HEK293T (cell line): Measurements from ENCODE around the gene NABP2.
"Not testable (repeated sequence)": the region's sequence is repeated elsewhere in the genome, so short reads cannot be mapped to it uniquely, and the experiment has no call there.

Experiments
- CTCF ChIA-PET: fragments of 350-600 bp; formaldehyde crosslinking; extraction: SDS; loops from one replicate; lab custom pipeline; 2021; ENCODE audit warnings: antibody characterized with exemption, inconsistent platforms; lab: Yijun Ruan, JAX
- POLR2A ChIA-PET: fragments of 350-600 bp; formaldehyde crosslinking; extraction: SDS; loops from one replicate; lab custom pipeline; 2020; ENCODE audit warnings: antibody characterized with exemption, inconsistent platforms; lab: Yijun Ruan, JAX
- DNase-seq: peaks from one replicate; pipeline ENCODE4 v3.0.0; 2012; ENCODE audit warnings: mixed read lengths; ENCODE audit errors: extremely low spot score
- ARNT ChIP-seq: fragments of 450-650 bp; IDR thresholded peaks from 2 replicates; pipeline ENCODE4 v1.6.1; 2017; ENCODE audit warnings: mild to moderate bottlenecking
- BHLHE40 ChIP-seq: fragments of 450-650 bp; IDR thresholded peaks from 2 replicates; pipeline ENCODE4 v1.6.1; 2016; ENCODE audit warnings: mild to moderate bottlenecking, moderate library complexity, borderline replicate concordance
- CTBP1 ChIP-seq: fragments of 450-650 bp; IDR thresholded peaks from 2 replicates; pipeline ENCODE4 v1.6.1; 2016; ENCODE audit warnings: borderline replicate concordance
- ELF4 ChIP-seq: fragments of 450-650 bp; IDR thresholded peaks from 2 replicates; pipeline ENCODE4 v1.6.1; 2017; ENCODE audit warnings: antibody characterized with exemption
- FOXA1 ChIP-seq: fragments of 450-650 bp; IDR thresholded peaks from 2 replicates; pipeline ENCODE4 v1.6.1; 2016; ENCODE audit warnings: mild to moderate bottlenecking
- FOXK2 ChIP-seq: fragments of 450-650 bp; IDR thresholded peaks from 2 replicates; pipeline ENCODE4 v1.6.1; 2016; ENCODE audit warnings: mild to moderate bottlenecking
- FOXM1 ChIP-seq: fragments of 450-650 bp; IDR thresholded peaks from 2 replicates; pipeline ENCODE4 v1.6.1; 2017; ENCODE audit warnings: mild to moderate bottlenecking, borderline replicate concordance
- HDGF ChIP-seq: fragments of 450-650 bp; IDR thresholded peaks from 2 replicates; pipeline ENCODE4 v1.6.1; 2017; ENCODE audit warnings: antibody characterized with exemption, borderline replicate concordance
- L3MBTL2 ChIP-seq: fragments of 450-650 bp; conservative IDR thresholded peaks from 2 replicates; pipeline ENCODE4 v1.6.1; 2016; ENCODE audit warnings: mild to moderate bottlenecking
- LEF1 ChIP-seq: fragments of 450-650 bp; IDR thresholded peaks from 2 replicates; pipeline ENCODE4 v1.6.1; 2017; ENCODE audit warnings: mild to moderate bottlenecking, borderline replicate concordance
- NFRKB ChIP-seq: fragments of 450-650 bp; IDR thresholded peaks from 2 replicates; pipeline ENCODE4 v1.6.1; 2016; ENCODE audit warnings: mild to moderate bottlenecking, moderate library complexity
- PKNOX1 ChIP-seq: fragments of 450-650 bp; IDR thresholded peaks from 2 replicates; pipeline ENCODE4 v1.6.1; 2016
- SP1 ChIP-seq: fragments of 450-650 bp; IDR thresholded peaks from 2 replicates; pipeline ENCODE4 v1.6.1; 2017
- SUZ12 ChIP-seq: fragments of 450-650 bp; IDR thresholded peaks from 2 replicates; pipeline ENCODE4 v1.6.1; 2016; ENCODE audit warnings: mild to moderate bottlenecking
- TARDBP ChIP-seq: fragments of 450-650 bp; IDR thresholded peaks from 2 replicates; pipeline ENCODE4 v1.6.1; 2016
- ZNF384 ChIP-seq: fragments of 450-650 bp; IDR thresholded peaks from 2 replicates; pipeline ENCODE4 v1.6.1; 2016

NABP2 gene

GRCh38 chr12:56261503-56262232 lies 37.5 kb downstream of the NABP2 start:
- no peak for DNase-seq
- ChIA-PET CTCF (no interaction called here), POLR2A (no interaction called here)
- TF ChIP-seq FOXM1 (no peak), CTBP1 (no peak), TARDBP (no peak), LEF1 (no peak), FOXK2 (no peak)

GRCh38 chr12:56262955-56263354 lies 38.8 kb downstream of the NABP2 start:
- CTCF ChIA-PET = interaction anchor here (0.6 to 1.2 kb wide), 2 partner anchors 30 to 140 kb away, joined by 4 read pairs; no protein-coding TSS in a partner anchor
- POLR2A ChIA-PET, DNase-seq: not testable (repeated sequence)

GRCh38 chr12:56266068-56266692 lies 42.0 kb downstream of the NABP2 start:
- POLR2A ChIA-PET = interaction anchor here (0.6 to 3.0 kb wide), 14 partner anchors 9 to 205 kb away, joined by 3 to 17 read pairs (median 6); partner anchors contain the start of genes ANKRD52, CNPY2, CS and ESYT1
- DNase-seq = not testable (repeated sequence)
- CTCF ChIA-PET = interaction anchor here (0.6 to 1.0 kb wide), 4 partner anchors 30 to 66 kb away, joined by 3 to 5 read pairs (median 3); partner anchors contain the start of genes CNPY2 and CS

GRCh38 chr12:56266693-56267442 lies 42.7 kb downstream of the NABP2 start, which contains the start of gene COQ10A:
Gene COQ10A (plus strand): TSS chr12:56266942. CDS start chr12:56267119, 177 bp downstream.
- peak; percentile 92 for DNase-seq
- POLR2A ChIA-PET = interaction anchor here (0.6 to 3.0 kb wide), 15 partner anchors 10 to 204 kb away, joined by 3 to 17 read pairs (median 5); partner anchors contain the start of genes ANKRD52, CNPY2, CS and ESYT1
- CTCF ChIA-PET = interaction anchor here (0.7 to 1.2 kb wide), 4 partner anchors 8 to 197 kb away, joined by 3 to 6 read pairs (median 3); partner anchors contain the start of genes ANKRD52, CNPY2 and CS
- no peak for TF ChIP-seq ARNT
- TF ChIP-seq HDGF = 0 out of 2 replicates have a peak, but pooled peaks have one; percentile 82
- no peak for TF ChIP-seq FOXK2
- no peak for TF ChIP-seq TARDBP
- TF ChIP-seq L3MBTL2 = peak; percentile 46

- CTCF ChIA-PET = interaction anchor here (1.0 to 1.2 kb wide), 2 partner anchors 9 to 196 kb away, joined by 3 to 6 read pairs; partner anchors contain the start of gene ANKRD52
- POLR2A ChIA-PET = interaction anchor here (1.0 to 3.0 kb wide), 10 partner anchors 11 to 197 kb away, joined by 3 to 17 read pairs (median 6); partner anchors contain the start of genes ANKRD52, CNPY2, RNF41 and SMARCC2
- DNase-seq = no peak
- TF ChIP-seq ELF4 (no peak), CTBP1 (no peak), TARDBP (no peak), NFRKB (no peak), HDGF (no peak), BHLHE40 (no peak), L3MBTL2 (no peak), PKNOX1 (no peak), ARNT (no peak), FOXK2 (no peak), LEF1 (no peak), FOXM1 (no peak), SUZ12 (no peak), SP1 (no peak), FOXA1 (no peak), ZNF384 (no peak)
Measured at GRCh38 chr12:56267443-56268071, 43.4 kb downstream of the NABP2 start.

DNA sequence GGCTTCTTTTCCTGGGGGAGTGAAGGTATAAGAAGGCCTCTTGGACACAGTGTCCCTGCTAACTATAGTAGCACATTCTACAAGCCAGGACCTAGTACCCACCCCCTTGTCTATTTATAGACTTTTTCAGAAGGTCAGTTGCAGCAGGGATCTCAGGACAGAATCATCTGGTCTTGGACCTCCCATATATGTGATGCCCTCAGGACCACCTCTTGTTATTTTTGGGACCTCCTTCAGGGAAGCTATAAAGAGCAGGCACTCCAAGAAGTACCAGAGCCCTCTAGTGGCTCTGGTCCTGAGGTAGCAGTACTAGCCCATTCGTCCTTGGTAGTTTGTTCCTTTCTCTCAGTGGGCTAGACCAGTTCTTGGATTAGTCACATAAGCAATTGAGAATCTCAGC lies 46.9 kb downstream of the NABP2 start:
- ChIA-PET POLR2A (interaction anchor here (3.1 kb wide), 1 partner anchor 13 kb away, joined by 8 read pairs; the partner anchor contains the start of gene ANKRD52), CTCF (interaction anchor here (1.3 kb wide), 1 partner anchor 13 kb away, joined by 3 read pairs; the partner anchor contains the start of gene ANKRD52)
- peak; percentile 45 for DNase-seq
- no peak for TF ChIP-seq FOXK2
- TF ChIP-seq HDGF = no peak
- TF ChIP-seq BHLHE40 = no peak
- TF ChIP-seq TARDBP = no peak
- TF ChIP-seq CTBP1 = no peak
- no peak for TF ChIP-seq NFRKB
- no peak for TF ChIP-seq L3MBTL2
- TF ChIP-seq FOXA1 = no peak
- TF ChIP-seq PKNOX1 = no peak
- TF ChIP-seq LEF1 = no peak
- TF ChIP-seq ARNT = no peak
- no peak for TF ChIP-seq ZNF384
- no peak for TF ChIP-seq SP1
- TF ChIP-seq SUZ12 = no peak
- TF ChIP-seq ELF4 = no peak
- no peak for TF ChIP-seq FOXM1

GRCh38 chr12:56272468-56272867 lies 48.3 kb downstream of the NABP2 start:
- DNase-seq, POLR2A ChIA-PET: not testable (repeated sequence)
- CTCF ChIA-PET = interaction anchor here (0.6 to 1.3 kb wide), 2 partner anchors 14 to 154 kb away, joined by 3 read pairs; partner anchors contain the start of genes ANKRD52 and ZC3H10
